Esophagus muscularis mucosa (tissue), 3 donors: ENCODE measurements around the gene PARD3B.

Experiments used
- POLR2A ChIP-seq: fragments of 450-650 bp; IDR thresholded peaks from one replicate; pipeline ENCODE4 v1.6.1; 2017; ENCODE audit warnings: antibody characterized with exemption, moderate library complexity, mild to moderate bottlenecking, low read depth
- TF ChIP-seq, protein P1 (sequence below), 3 experiments: fragments of 200-600 bp in 2 of 3; fragments of 450-650 bp in 1 of 3; sonication (generic) in 2 of 3; IDR thresholded peaks; one replicate each; pipeline ENCODE4 v1.5.1; 2017 to 2019; ENCODE audit warnings: antibody characterized with exemption in 3 of 3, mild to moderate bottlenecking in 2 of 3, moderate library complexity in 1 of 3

DNA sequence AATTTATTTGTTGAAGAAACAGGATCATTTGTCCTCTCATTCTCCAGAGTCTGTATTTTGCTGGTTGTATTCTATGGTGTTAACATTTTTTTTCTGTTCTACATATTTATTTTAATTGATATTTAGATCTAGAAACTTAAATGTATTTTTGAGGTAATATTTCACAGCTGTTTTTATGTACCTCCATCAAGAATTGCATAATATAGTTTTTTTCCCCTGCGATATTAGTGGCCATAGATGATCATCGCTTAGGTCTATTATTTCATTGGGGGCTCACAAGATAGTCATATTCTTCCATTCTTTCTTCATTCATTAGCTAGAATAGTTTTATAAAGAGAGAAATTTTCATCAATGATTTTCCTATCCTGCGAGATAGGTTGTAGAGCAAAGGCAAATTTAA, 89.3 kb downstream of the PARD3B start:
- TF ChIP-seq, protein P1, sequence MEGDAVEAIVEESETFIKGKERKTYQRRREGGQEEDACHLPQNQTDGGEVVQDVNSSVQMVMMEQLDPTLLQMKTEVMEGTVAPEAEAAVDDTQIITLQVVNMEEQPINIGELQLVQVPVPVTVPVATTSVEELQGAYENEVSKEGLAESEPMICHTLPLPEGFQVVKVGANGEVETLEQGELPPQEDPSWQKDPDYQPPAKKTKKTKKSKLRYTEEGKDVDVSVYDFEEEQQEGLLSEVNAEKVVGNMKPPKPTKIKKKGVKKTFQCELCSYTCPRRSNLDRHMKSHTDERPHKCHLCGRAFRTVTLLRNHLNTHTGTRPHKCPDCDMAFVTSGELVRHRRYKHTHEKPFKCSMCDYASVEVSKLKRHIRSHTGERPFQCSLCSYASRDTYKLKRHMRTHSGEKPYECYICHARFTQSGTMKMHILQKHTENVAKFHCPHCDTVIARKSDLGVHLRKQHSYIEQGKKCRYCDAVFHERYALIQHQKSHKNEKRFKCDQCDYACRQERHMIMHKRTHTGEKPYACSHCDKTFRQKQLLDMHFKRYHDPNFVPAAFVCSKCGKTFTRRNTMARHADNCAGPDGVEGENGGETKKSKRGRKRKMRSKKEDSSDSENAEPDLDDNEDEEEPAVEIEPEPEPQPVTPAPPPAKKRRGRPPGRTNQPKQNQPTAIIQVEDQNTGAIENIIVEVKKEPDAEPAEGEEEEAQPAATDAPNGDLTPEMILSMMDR (IDR thresholded peaks at IDR 0.05) = no peak
- no peak for TF ChIP-seq POLR2A
